ENCODE results near the gene FHL1.
"Not testable (repeated sequence)": the region's sequence is repeated elsewhere in the genome, so short reads cannot be mapped to it uniquely, and the experiment has no call there.

The FHL1 gene

DNA sequence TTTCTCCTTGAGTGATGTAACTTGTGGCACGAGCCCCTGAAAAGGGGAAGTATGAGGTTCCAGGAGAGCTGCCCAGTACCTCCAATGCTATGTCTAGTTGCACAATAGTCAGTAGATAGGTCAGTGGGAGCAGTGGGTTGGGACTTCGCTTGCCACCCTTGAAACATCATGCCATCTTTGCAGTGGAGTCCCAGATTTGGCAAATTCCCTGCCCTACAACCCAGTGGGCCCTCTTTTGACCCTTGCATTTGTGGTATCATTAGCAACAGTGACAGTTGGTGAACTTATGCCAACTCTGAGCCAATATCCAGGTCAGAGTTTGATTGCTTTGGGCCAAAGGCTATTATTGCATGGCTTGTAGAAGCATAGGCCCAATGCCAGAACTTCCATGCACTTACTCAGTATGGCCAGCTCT lies 12.3 kb downstream of the FHL1 start:
- Histone ChIP-seq H3K36me3 (ENCODE audit: control insufficient read depth, insufficient read depth, low read length) (no peaks in the 10 kb centered on the region), H3K27me3 (replicated peaks; ENCODE audit: control insufficient read depth, insufficient read depth, low read length) (no peaks in the 10 kb centered on the region), H3K4me3 (replicated peaks; ENCODE audit: low read depth, low read length) (no peak overlapping the region)
- no peak for DNase-seq (ENCODE audit: extremely low read depth, insufficient read length)
- TF ChIP-seq, protein P1, sequence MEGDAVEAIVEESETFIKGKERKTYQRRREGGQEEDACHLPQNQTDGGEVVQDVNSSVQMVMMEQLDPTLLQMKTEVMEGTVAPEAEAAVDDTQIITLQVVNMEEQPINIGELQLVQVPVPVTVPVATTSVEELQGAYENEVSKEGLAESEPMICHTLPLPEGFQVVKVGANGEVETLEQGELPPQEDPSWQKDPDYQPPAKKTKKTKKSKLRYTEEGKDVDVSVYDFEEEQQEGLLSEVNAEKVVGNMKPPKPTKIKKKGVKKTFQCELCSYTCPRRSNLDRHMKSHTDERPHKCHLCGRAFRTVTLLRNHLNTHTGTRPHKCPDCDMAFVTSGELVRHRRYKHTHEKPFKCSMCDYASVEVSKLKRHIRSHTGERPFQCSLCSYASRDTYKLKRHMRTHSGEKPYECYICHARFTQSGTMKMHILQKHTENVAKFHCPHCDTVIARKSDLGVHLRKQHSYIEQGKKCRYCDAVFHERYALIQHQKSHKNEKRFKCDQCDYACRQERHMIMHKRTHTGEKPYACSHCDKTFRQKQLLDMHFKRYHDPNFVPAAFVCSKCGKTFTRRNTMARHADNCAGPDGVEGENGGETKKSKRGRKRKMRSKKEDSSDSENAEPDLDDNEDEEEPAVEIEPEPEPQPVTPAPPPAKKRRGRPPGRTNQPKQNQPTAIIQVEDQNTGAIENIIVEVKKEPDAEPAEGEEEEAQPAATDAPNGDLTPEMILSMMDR (IDR thresholded peaks at IDR 0.05; ENCODE audit: insufficient read depth, low read length, poor library complexity, severe bottlenecking): no peak

DNA sequence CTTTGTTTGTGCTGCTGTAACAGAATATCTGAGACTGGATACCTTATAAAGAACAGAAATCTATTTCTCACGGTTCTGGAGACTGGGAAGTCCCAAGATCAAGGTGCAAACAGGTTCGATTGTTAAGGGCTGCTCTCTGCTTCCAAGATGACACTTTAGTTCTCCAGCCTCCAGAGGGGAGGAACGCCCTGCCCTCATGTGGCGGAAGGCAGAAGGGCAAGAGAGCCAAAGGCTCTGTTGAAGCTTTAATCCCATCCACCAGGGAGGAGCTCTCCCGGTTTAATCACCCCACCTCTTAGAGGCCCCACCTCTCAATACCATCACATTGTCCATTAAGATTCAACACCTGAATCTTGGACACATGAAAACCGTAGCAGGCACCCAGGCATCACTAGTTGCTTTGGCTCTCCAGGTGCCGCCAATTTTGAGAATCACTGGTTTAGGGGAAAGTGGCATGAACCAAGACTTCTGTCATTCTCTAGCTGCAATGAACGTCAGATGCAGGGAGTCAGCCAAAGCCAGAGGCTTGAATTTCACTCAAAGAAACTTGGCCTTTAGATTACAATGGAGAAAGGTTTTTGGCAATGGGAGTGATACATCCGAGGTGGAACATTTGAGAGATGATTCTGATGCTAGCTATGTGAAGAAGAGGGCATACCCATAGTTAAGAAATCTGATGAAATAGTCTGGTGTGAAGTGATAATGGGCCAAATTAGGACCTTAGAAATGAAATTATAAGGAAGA lies 15.7 kb downstream of the FHL1 start:
- H3K4me3 ChIP-seq (replicated peaks; ENCODE audit: low read depth, low read length): no peak overlapping the region
- no peaks in the 10 kb centered on the region for H3K27me3 ChIP-seq (replicated peaks; ENCODE audit: control insufficient read depth, insufficient read depth, low read length)
- TF ChIP-seq, protein P1 (IDR thresholded peaks at IDR 0.05; ENCODE audit: insufficient read depth, low read length, poor library complexity, severe bottlenecking): peak; percentile 79
- H3K36me3 ChIP-seq (ENCODE audit: control insufficient read depth, insufficient read depth, low read length): no peaks in the 10 kb centered on the region
- no peak for DNase-seq (ENCODE audit: extremely low read depth, insufficient read length)

DNA sequence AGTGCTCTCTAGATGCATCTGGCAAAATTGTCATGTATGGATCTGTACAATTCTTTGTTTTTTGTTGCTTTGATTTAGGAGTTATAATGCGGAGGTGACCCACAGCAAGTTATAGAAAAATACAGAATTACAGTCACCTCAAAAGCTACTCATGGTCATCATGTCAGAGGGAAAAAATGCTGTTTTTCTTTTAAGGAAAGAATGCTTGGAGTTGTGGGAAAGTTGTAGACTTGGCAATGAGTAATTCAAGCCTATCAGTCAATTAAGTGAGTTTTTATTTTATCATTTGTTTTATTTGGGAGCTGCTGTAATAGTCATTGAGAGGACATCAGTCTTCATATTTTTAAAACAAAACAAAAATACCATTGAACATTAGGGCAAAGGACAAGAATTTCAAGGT lies 16.4 kb downstream of the FHL1 start:
- H3K36me3 ChIP-seq (ENCODE audit: control insufficient read depth, insufficient read depth, low read length): no peaks in the 10 kb centered on the region
- TF ChIP-seq, protein P1 (IDR thresholded peaks at IDR 0.05; ENCODE audit: insufficient read depth, low read length, poor library complexity, severe bottlenecking): no peak
- H3K27me3 ChIP-seq (replicated peaks; ENCODE audit: control insufficient read depth, insufficient read depth, low read length): no peaks in the 10 kb centered on the region
- no peak for DNase-seq (ENCODE audit: extremely low read depth, insufficient read length)
- H3K4me3 ChIP-seq (replicated peaks; ENCODE audit: low read depth, low read length): no peak overlapping the region

DNA sequence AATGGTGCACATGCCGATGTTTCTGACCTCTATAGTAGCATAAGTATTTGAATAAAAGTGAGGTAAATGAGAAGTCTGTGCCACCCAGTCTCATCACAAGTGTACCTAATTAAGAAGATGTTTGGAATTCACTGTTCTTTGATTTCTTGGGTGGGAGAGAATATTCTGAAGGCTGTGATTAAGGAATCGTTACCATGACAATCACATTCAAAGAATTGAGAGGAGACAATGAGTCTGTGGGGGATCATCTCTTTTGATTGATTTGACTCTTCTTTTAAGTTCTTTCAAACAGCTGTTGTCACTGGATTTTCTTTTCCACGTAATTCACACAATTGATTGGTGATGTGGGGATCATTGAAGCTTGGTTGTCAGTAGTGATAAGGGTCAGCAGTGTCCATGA lies 18.1 kb downstream of the FHL1 start:
- Histone ChIP-seq H3K36me3 (ENCODE audit: control insufficient read depth, insufficient read depth, low read length) (no peaks in the 10 kb centered on the region), H3K27me3 (replicated peaks; ENCODE audit: control insufficient read depth, insufficient read depth, low read length) (no peaks in the 10 kb centered on the region), H3K4me3 (replicated peaks; ENCODE audit: low read depth, low read length) (no peak overlapping the region)
- TF ChIP-seq, protein P1 (IDR thresholded peaks at IDR 0.05; ENCODE audit: insufficient read depth, low read length, poor library complexity, severe bottlenecking): no peak
- no peak for DNase-seq (ENCODE audit: extremely low read depth, insufficient read length)

DNA sequence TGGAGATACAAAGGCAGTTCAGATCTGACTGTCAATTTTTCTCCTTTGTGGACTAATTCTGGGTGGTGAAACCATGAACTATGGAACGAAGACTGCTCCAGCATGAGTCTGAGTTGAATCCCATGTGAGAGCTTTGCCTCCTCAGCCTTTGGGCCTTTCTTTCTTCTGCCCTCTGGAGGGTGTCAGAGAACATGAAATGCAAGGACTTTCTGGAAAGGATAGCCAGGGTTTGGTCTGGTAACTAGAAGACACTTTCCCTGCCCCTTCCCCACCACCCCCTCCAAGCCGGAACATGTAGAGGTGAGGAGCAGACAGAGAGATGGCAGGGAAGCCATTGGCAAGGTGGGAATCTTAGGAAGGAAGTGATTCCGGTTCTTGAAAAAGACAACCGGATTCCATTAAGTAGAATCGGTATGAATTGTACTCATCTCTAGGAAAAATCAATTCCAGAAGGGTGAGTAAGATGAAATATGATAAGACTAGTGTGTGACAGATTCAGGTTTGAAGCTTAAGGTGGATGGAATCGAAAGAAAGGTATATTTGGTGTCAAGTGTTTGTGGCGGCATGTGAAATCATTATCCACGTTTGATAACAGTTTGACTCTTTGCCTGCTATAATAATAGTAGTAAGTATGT lies 19.0 kb downstream of the FHL1 start:
- TF ChIP-seq, protein P1 (IDR thresholded peaks at IDR 0.05; ENCODE audit: insufficient read depth, low read length, poor library complexity, severe bottlenecking): no peak
- DNase-seq (ENCODE audit: extremely low read depth, insufficient read length): no peak
- Histone ChIP-seq H3K4me3 (replicated peaks; ENCODE audit: low read depth, low read length) (no peak overlapping the region), H3K36me3 (ENCODE audit: control insufficient read depth, insufficient read depth, low read length) (no peaks in the 10 kb centered on the region), H3K27me3 (replicated peaks; ENCODE audit: control insufficient read depth, insufficient read depth, low read length) (no peaks in the 10 kb centered on the region; the same call in 1 of the 2 replicates)

DNA sequence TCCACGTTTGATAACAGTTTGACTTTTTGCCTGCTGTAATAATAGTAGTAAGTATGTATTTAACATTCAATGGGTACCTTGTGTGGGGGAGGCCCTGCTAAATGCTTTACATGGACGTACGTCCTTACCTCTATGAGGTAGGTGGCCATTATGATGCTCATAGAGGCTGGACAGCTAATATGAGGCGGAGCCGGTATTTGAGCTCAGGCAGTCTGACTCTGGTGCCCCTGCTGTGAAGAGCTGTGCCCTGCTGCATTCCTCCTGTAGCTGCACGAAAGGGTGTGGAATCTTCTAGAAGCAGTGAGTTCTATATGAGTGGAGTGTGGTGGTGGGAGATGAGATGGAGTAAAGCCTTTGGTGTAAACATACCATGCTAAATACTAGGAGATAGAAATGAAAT lies 20.7 kb downstream of the FHL1 start:
- H3K36me3 ChIP-seq (ENCODE audit: control insufficient read depth, insufficient read depth, low read length); H3K4me3 ChIP-seq (replicated peaks; ENCODE audit: low read depth, low read length); DNase-seq (ENCODE audit: extremely low read depth, insufficient read length); H3K27me3 ChIP-seq (replicated peaks; ENCODE audit: control insufficient read depth, insufficient read depth, low read length): not testable (repeated sequence)

Data from GM06990 (cell line).